ENCODE measurements around the gene HRH1. TPM values are rescaled to one million over a fixed set of nuclear protein-coding genes. Genes with fewer than 3 reads are reported as not detected.
"Not testable (repeated sequence)": the region's sequence is repeated elsewhere in the genome, so short reads cannot be mapped to it uniquely, and the experiment has no call there.

Gene HRH1
- total and polyA plus RNA-seq, 4 donors, result 2.3 to 8.3 (median 4.6) TPM

DNA sequence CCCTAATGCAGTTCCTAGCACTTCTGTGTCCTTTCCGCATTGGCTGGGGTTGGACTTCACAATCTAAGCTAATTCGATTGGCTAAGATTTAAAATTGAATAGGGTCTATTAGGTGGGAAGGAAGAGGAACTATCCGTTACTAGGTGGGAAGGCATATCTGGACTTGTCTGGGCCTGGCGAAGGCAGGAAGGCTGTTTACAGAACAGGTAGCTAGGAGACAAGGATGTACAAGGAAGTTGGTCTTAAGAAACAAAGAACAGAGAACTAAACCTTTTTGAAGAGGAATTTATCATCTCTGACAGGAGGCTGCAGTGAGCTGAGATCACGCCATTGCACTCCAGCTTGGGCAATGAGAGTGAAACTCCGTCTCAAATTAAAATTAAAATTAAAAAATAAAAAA, 100.6 kb downstream of the HRH1 start:
- TF ChIP-seq, protein P1, sequence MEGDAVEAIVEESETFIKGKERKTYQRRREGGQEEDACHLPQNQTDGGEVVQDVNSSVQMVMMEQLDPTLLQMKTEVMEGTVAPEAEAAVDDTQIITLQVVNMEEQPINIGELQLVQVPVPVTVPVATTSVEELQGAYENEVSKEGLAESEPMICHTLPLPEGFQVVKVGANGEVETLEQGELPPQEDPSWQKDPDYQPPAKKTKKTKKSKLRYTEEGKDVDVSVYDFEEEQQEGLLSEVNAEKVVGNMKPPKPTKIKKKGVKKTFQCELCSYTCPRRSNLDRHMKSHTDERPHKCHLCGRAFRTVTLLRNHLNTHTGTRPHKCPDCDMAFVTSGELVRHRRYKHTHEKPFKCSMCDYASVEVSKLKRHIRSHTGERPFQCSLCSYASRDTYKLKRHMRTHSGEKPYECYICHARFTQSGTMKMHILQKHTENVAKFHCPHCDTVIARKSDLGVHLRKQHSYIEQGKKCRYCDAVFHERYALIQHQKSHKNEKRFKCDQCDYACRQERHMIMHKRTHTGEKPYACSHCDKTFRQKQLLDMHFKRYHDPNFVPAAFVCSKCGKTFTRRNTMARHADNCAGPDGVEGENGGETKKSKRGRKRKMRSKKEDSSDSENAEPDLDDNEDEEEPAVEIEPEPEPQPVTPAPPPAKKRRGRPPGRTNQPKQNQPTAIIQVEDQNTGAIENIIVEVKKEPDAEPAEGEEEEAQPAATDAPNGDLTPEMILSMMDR (IDR thresholded peaks at IDR 0.05; ENCODE audit: control extremely low read depth, extremely low read depth), result no peak
- H3K4me1 ChIP-seq (ENCODE audit: control insufficient read depth in 5 of 5, insufficient read depth in 5 of 5, low read length in 5 of 5), result no peaks in the 10 kb centered on the region
- no peak overlapping the region for H3K4me3 ChIP-seq
- no peaks in the 10 kb centered on the region for H3K9me3 ChIP-seq (ENCODE audit: control insufficient read depth in 4 of 4, insufficient read depth in 3 of 4, low read length in 3 of 4)
- H3K27ac ChIP-seq (ENCODE audit: low read depth in 1 of 2, low read length in 1 of 2), result no peak overlapping the region
- no peak for ATAC-seq (ENCODE audit: insufficient read depth, low FRiP score)
- H3K9ac ChIP-seq (ENCODE audit: insufficient read depth in 1 of 2, low read length in 2 of 2), result no peak overlapping the region
- peaks cover 0 to 4% (median 0%) of the 10 kb centered on the region in 3 donors for H3K27me3 ChIP-seq (ENCODE audit: control insufficient read depth in 3 of 3, insufficient read depth in 3 of 3, low read length in 2 of 3)
- H3K36me3 ChIP-seq (ENCODE audit: control insufficient read depth in 4 of 4, insufficient read depth in 4 of 4, low read length in 4 of 4), result peaks cover 0 to 1% (median 0%) of the 10 kb centered on the region in 4 donors
- DNase-seq, result no peak
- 86 to 89% methylated on average over 6 of the region's 6 CpGs for WGBS, 2 donors

DNA sequence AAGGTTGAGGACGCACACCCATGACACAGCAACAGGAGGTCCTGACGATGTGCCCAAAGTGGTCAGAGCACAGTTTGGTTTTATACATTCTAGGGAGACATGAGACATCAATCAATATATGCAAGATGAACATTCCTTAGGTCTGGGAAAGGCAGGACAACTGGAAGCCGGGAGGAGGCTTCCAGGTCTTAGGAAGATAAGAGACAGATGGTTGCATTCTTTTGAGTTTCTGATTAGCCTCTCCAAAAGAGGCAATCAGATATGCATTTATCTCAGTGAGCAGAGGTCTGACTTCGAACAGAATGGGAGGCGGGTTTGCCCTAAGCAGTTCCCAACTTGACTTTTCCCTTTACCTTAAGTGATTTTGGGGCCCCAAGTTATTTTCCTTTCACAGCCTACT, 101.2 kb downstream of the HRH1 start:
- H3K9ac ChIP-seq (ENCODE audit: insufficient read depth in 1 of 2, low read length in 2 of 2); H3K4me3 ChIP-seq; H3K27ac ChIP-seq (ENCODE audit: low read depth in 1 of 2, low read length in 1 of 2); H3K27me3 ChIP-seq (ENCODE audit: control insufficient read depth in 3 of 3, insufficient read depth in 3 of 3, low read length in 2 of 3); DNase-seq; H3K4me1 ChIP-seq (ENCODE audit: control insufficient read depth in 5 of 5, insufficient read depth in 5 of 5, low read length in 5 of 5); H3K36me3 ChIP-seq (ENCODE audit: control insufficient read depth in 4 of 4, insufficient read depth in 4 of 4, low read length in 4 of 4); H3K9me3 ChIP-seq (ENCODE audit: control insufficient read depth in 4 of 4, insufficient read depth in 3 of 4, low read length in 3 of 4); ATAC-seq (ENCODE audit: insufficient read depth, low FRiP score): not testable (repeated sequence)
- WGBS, 2 donors, result 64 to 74% methylated on average over 5 of the region's 5 CpGs

DNA sequence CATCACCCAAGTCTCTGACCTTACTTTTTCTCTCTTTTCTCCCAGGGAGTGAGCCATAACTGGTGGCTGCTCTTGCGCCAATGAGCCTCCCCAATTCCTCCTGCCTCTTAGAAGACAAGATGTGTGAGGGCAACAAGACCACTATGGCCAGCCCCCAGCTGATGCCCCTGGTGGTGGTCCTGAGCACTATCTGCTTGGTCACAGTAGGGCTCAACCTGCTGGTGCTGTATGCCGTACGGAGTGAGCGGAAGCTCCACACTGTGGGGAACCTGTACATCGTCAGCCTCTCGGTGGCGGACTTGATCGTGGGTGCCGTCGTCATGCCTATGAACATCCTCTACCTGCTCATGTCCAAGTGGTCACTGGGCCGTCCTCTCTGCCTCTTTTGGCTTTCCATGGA, 104.7 kb downstream of the HRH1 start:
- 97 to 98% methylated on average over 11 of the region's 11 CpGs for WGBS, 2 donors
- Histone ChIP-seq H3K36me3 (ENCODE audit: control insufficient read depth in 4 of 4, insufficient read depth in 4 of 4, low read length in 4 of 4) (peaks cover 0 to 1% (median 0%) of the 10 kb centered on the region in 4 donors), H3K27me3 (ENCODE audit: control insufficient read depth in 3 of 3, insufficient read depth in 3 of 3, low read length in 2 of 3) (peaks cover 0 to 4% (median 0%) of the 10 kb centered on the region in 3 donors), H3K4me3 (no peak overlapping the region), H3K27ac (ENCODE audit: low read depth in 1 of 2, low read length in 1 of 2) (no peak overlapping the region), H3K4me1 (ENCODE audit: control insufficient read depth in 5 of 5, insufficient read depth in 5 of 5, low read length in 5 of 5) (no peaks in the 10 kb centered on the region), H3K9me3 (ENCODE audit: control insufficient read depth in 4 of 4, insufficient read depth in 3 of 4, low read length in 3 of 4) (no peaks in the 10 kb centered on the region), H3K9ac (ENCODE audit: insufficient read depth in 1 of 2, low read length in 2 of 2) (no peak overlapping the region)
- ATAC-seq (ENCODE audit: insufficient read depth, low FRiP score) (no peak), DNase-seq (no peak)
- TF ChIP-seq, protein P1 (IDR thresholded peaks at IDR 0.05; ENCODE audit: control extremely low read depth, extremely low read depth), result no peak

DNA sequence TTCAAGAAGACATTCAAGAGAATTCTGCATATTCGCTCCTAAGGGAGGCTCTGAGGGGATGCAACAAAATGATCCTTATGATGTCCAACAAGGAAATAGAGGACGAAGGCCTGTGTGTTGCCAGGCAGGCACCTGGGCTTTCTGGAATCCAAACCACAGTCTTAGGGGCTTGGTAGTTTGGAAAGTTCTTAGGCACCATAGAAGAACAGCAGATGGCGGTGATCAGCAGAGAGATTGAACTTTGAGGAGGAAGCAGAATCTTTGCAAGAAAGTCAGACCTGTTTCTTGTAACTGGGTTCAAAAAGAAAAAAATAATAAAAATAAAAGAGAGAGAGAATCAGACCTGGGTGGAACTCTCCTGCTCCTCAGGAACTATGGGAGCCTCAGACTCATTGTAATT, 106.2 kb downstream of the HRH1 start:
- DNase-seq, result peak in 1 of 3 donors; percentile 35
- Histone ChIP-seq H3K9me3 (ENCODE audit: control insufficient read depth in 4 of 4, insufficient read depth in 3 of 4, low read length in 3 of 4) (no peaks in the 10 kb centered on the region), H3K4me1 (ENCODE audit: control insufficient read depth in 5 of 5, insufficient read depth in 5 of 5, low read length in 5 of 5) (no peaks in the 10 kb centered on the region), H3K27ac (ENCODE audit: low read depth in 1 of 2, low read length in 1 of 2) (no peak overlapping the region), H3K4me3 (no peak overlapping the region), H3K27me3 (ENCODE audit: control insufficient read depth in 3 of 3, insufficient read depth in 3 of 3, low read length in 2 of 3) (peaks cover 0 to 9% (median 0%) of the 10 kb centered on the region in 3 donors), H3K36me3 (ENCODE audit: control insufficient read depth in 4 of 4, insufficient read depth in 4 of 4, low read length in 4 of 4) (peaks cover 0 to 1% (median 0%) of the 10 kb centered on the region in 4 donors), H3K9ac (ENCODE audit: insufficient read depth in 1 of 2, low read length in 2 of 2) (no peak overlapping the region)
- no peak for ATAC-seq (ENCODE audit: insufficient read depth, low FRiP score)
- TF ChIP-seq, protein P1 (IDR thresholded peaks at IDR 0.05; ENCODE audit: control extremely low read depth, extremely low read depth), result no peak
- WGBS, 2 donors, result 82 to 87% methylated on average over 3 of the region's 3 CpGs
